ENCODE results near the gene OR9Q1. TPM values are rescaled to one million over a fixed set of nuclear protein-coding genes. Genes with fewer than 3 reads are reported as not detected.

OR9Q1 gene
- total and polyA plus RNA-seq, 7 donors, result not detected

GRCh38 chr11:58222721-58223120 is 199.0 kb downstream of the OR9Q1 start:
- Histone ChIP-seq H3K27me3 (no peaks in the 10 kb centered on the region), H3K4me3 (no peak overlapping the region), H3K27ac (no peak overlapping the region), H3K36me3 (no peaks in the 10 kb centered on the region), H3K9me3 (no peaks in the 10 kb centered on the region), H3K4me1 (no peaks in the 10 kb centered on the region)
- DNase-seq, result no peak
- TF ChIP-seq POLR2AphosphoS5 (IDR thresholded peaks at IDR 0.05) (no peak), POLR2A (IDR thresholded peaks at IDR 0.05) (no peak), CTCF (IDR thresholded peaks at IDR 0.05) (no peak), EP300 (IDR thresholded peaks at IDR 0.05) (no peak)
- WGBS, 2 donors, result 78 to 80% methylated on average over 7 of the region's 7 CpGs
- intact Hi-C loops (cut with DNase I), result no loop called here

DNA sequence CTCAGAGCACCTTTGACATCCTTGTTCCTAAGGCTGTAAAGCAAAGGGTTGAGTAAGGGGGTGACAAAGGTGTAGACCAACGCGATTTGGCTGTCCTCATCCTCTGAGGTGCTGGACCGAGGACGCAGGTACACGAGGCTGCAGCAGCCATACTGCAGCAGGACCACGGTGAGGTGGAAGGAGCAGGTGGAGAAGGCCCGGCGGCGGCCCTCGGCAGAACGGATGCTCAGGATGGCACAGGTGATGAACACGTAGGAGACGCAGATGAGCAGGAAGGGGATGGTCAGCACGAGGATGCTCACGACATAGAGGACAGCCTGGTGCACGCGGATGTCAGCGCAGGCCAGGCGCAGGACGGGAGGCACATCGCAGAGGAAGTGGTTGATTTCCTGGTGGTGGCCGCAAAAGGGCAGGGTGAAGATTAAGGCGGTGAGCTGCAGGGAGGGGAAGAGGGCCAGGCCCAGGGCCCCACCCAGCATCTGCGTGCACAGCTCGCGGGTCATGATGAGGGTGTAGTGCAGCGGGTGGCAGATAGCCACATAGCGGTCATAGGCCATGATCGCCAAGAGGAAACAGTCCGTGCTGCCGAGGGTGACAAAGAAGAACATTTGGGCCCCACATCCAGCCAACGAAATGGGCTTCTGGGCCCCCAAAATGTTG is 204.4 kb downstream of the OR9Q1 start:
- Histone ChIP-seq H3K27ac (no peak overlapping the region), H3K36me3 (no peaks in the 10 kb centered on the region), H3K9me3 (no peaks in the 10 kb centered on the region), H3K4me3 (no peak overlapping the region), H3K4me1 (no peaks in the 10 kb centered on the region), H3K27me3 (no peaks in the 10 kb centered on the region)
- intact Hi-C loops (cut with DNase I), result no loop called here
- TF ChIP-seq EP300 (IDR thresholded peaks at IDR 0.05) (no peak), POLR2AphosphoS5 (IDR thresholded peaks at IDR 0.05) (no peak), POLR2A (IDR thresholded peaks at IDR 0.05) (no peak), CTCF (IDR thresholded peaks at IDR 0.05) (no peak)
- 94 to 95% methylated on average over 32 of the region's 32 CpGs for WGBS, 2 donors
- no peak for DNase-seq

Small RNA genes within 50 kb of the gene (small RNA-seq; reads per million reads assigned to genes)
- 0 reads per million in 3 donors for gene RNU6-899P

Other genes starting within 250 kb of the OR9Q1 start
- not detected for gene OR6Q1, start 7.1 kb downstream of the OR9Q1 start, total RNA-seq
- gene OR6Q1, start 7.1 kb downstream of the OR9Q1 start, polyA plus RNA-seq, result not detected
- gene OR9I1, start 101.6 kb downstream of the OR9Q1 start, total RNA-seq, result not detected
- gene OR9I1, start 101.6 kb downstream of the OR9Q1 start, polyA plus RNA-seq, result not detected
- gene OR9Q2, start 165.2 kb downstream of the OR9Q1 start, total RNA-seq, result not detected
- not detected for gene OR9Q2, start 165.2 kb downstream of the OR9Q1 start, polyA plus RNA-seq
- gene OR1S2, start 180.3 kb downstream of the OR9Q1 start, total RNA-seq, result not detected
- gene OR1S2, start 180.3 kb downstream of the OR9Q1 start, polyA plus RNA-seq, result not detected
- gene OR1S1, start 188.8 kb downstream of the OR9Q1 start, total RNA-seq, result not detected
- gene OR1S1, start 188.8 kb downstream of the OR9Q1 start, polyA plus RNA-seq, result not detected
- not detected for gene OR10Q1, start 205.0 kb downstream of the OR9Q1 start, total RNA-seq
- gene OR10Q1, start 205.0 kb downstream of the OR9Q1 start, polyA plus RNA-seq, result not detected
- not detected for gene OR10W1, start 244.4 kb downstream of the OR9Q1 start, total RNA-seq
- gene OR10W1, start 244.4 kb downstream of the OR9Q1 start, polyA plus RNA-seq, result not detected